B cell (primary cell): Measurements from ENCODE around the gene PPP6R2. TPM values are rescaled to one million over a fixed set of nuclear protein-coding genes. Genes with fewer than 3 reads are reported as not detected.

Experiments used
- ATAC-seq: fragments of 200-7000 bp; cut with Tn5 transposase; one replicate; pipeline ENCODE4 v1.10.0; 2021; ENCODE audit warnings: low read depth, mild to moderate bottlenecking, moderate number of reproducible peaks, moderate library complexity
- CTCF ChIA-PET: fragments of 350-600 bp; sonication (Branson Sonifier 250); formaldehyde crosslinking; loops from one replicate; lab custom pipeline; 2021; ENCODE audit warnings: antibody characterized with exemption, inconsistent platforms; lab: Charles Lee
- POLR2A ChIA-PET: fragments of 350-600 bp; sonication (Branson Sonifier 250); formaldehyde crosslinking; loops from one replicate; lab custom pipeline; 2021; ENCODE audit warnings: antibody characterized with exemption; lab: Charles Lee
- DNase-seq: peaks from one replicate; pipeline ENCODE4 v3.0.0; 2013
- H2AFZ ChIP-seq: 2 replicates; pipeline ENCODE4 v1.6.1; 2012; ENCODE audit warnings: mild to moderate bottlenecking, low read depth, low read length; ENCODE audit not compliant: insufficient read depth, poor library complexity, severe bottlenecking
- H3K27ac ChIP-seq, 2 donors: 1 replicate in 1 of 2; 2 replicates in 1 of 2; pipeline ENCODE4 v1.5.1; 2012 to 2013; ENCODE audit warnings: low read length in 2 of 2, mild to moderate bottlenecking in 2 of 2, moderate library complexity in 1 of 2
- H3K27me3 ChIP-seq, 4 experiments: fragments of 200-600 bp in 1 of 4; sonication (generic) in 1 of 4; replicated peaks in 1 of 4; 1 replicate in 2 of 4; 2 replicates in 2 of 4; pipeline versions ENCODE4 v1.6.1 to v1.7.0; 2013 to 2016; ENCODE audit warnings: low read length in 3 of 4, mild to moderate bottlenecking in 2 of 4, mixed read lengths in 1 of 4, moderate library complexity in 1 of 4; ENCODE audit not compliant: insufficient read depth in 4 of 4, control insufficient read depth in 3 of 4; ENCODE audit errors: control extremely low read depth in 1 of 4
- H3K36me3 ChIP-seq, 2 experiments: replicated peaks in 1 of 2; 1 replicate in 1 of 2; 2 replicates in 1 of 2; pipeline versions ENCODE4 v1.6.1 to v1.7.1; 2013; ENCODE audit warnings: low read length in 1 of 2; ENCODE audit not compliant: insufficient read depth in 2 of 2, control insufficient read depth in 1 of 2; ENCODE audit errors: control extremely low read depth in 1 of 2, extremely low read depth in 1 of 2
- H3K4me1 ChIP-seq, 2 donors: fragments of 200-600 bp in 1 of 2; sonication (generic) in 1 of 2; 1 replicate in 1 of 2; 2 replicates in 1 of 2; pipeline versions ENCODE4 v1.5.1 to v1.6.1; 2013 to 2017; ENCODE audit warnings: low read length in 2 of 2; ENCODE audit not compliant: control insufficient read depth in 2 of 2, insufficient read depth in 2 of 2
- H3K4me2 ChIP-seq: replicated peaks from 2 replicates; pipeline ENCODE3; 2012; ENCODE audit warnings: mild to moderate bottlenecking, low read depth, low read length; ENCODE audit not compliant: poor library complexity, severe bottlenecking
- H3K4me3 ChIP-seq, 5 experiments: fragments of 200-600 bp in 1 of 5; sonication (generic) in 1 of 5; 1 replicate in 3 of 5; 2 replicates in 2 of 5; pipeline versions ENCODE4 v1.5.1 to v1.7.0; 2011 to 2016; ENCODE audit warnings: low read length in 4 of 5, mild to moderate bottlenecking in 4 of 5, low read depth in 2 of 5, control low read depth in 1 of 5, moderate library complexity in 1 of 5; ENCODE audit not compliant: insufficient read depth in 1 of 5; ENCODE audit errors: control extremely low read depth in 1 of 5, extremely low read depth in 1 of 5
- H3K79me2 ChIP-seq: fragments of 200-600 bp; sonication (generic); one replicate; pipeline ENCODE4 v1.6.0; 2016; ENCODE audit warnings: low read length; ENCODE audit not compliant: control insufficient read depth, insufficient read depth
- H3K9ac ChIP-seq: fragments of 200-600 bp; sonication (generic); 2 replicates; pipeline ENCODE4 v1.6.1; 2017; ENCODE audit warnings: mild to moderate bottlenecking, low read length, moderate library complexity
- H3K9me3 ChIP-seq, 3 donors: one replicate each; pipeline versions ENCODE4 v1.6.1 to v1.7.1; 2013; ENCODE audit warnings: low read length in 2 of 3; ENCODE audit not compliant: control insufficient read depth in 2 of 3, insufficient read depth in 1 of 3; ENCODE audit errors: control extremely low read depth in 1 of 3
- H4K20me1 ChIP-seq: 2 replicates; pipeline ENCODE4 v1.6.0; 2012; ENCODE audit warnings: mild to moderate bottlenecking, low read length; ENCODE audit not compliant: insufficient read depth, control insufficient read depth, poor library complexity, severe bottlenecking
- H3K27ac Mint-ChIP-seq: one replicate; pipeline ENCODE4 v1.8.0; 2021; ENCODE audit warnings: mixed read lengths
- H3K27me3 Mint-ChIP-seq: one replicate; pipeline ENCODE4 v1.8.0; 2021; ENCODE audit warnings: mixed read lengths
- H3K4me1 Mint-ChIP-seq: one replicate; pipeline ENCODE4 v1.8.0; 2021; ENCODE audit warnings: mixed read lengths
- H3K4me3 Mint-ChIP-seq: one replicate; pipeline ENCODE4 v1.8.0; 2021; ENCODE audit warnings: mixed read lengths
- H3K9me3 Mint-ChIP-seq: one replicate; pipeline ENCODE4 v1.8.0; 2022; ENCODE audit warnings: mixed read lengths; ENCODE audit not compliant: insufficient read depth
- EZH2 ChIP-seq: IDR thresholded peaks from 2 replicates; pipeline ENCODE4 v1.6.1; 2012; ENCODE audit warnings: borderline replicate concordance, low read depth, mild to moderate bottlenecking, moderate library complexity, low read length; ENCODE audit not compliant: insufficient read depth, poor library complexity, severe bottlenecking
- WGBS: methylation state at CpG from one replicate; pipeline ENCODE4 v1.1.5; 2013; ENCODE audit warnings: missing lambda C conversion rate; ENCODE audit not compliant: insufficient coverage; 5-methylcytosine and 5-hydroxymethylcytosine counted together
- intact Hi-C: fragments of 100-400 bp; cut with micrococcal nuclease; formaldehyde crosslinking; loops from one replicate; pipeline ENCODE4 v1.10.0; 2022
- polyA plus RNA-seq: library from polyadenylated mRNA; depleted of rRNA; stranded (reverse); fragments of >200 nt; gene quantifications from 2 replicates; pipeline ENCODE4 v1.2.3, GENCODE V29; 2012
- total RNA-seq, 2 donors: library from RNA; stranded (reverse); fragments of 120-200 nt in 1 of 2; gene quantifications; 1 replicate in 1 of 2; 2 replicates in 1 of 2; pipeline versions ENCODE4 v1.2.3 to v1.2.4, GENCODE V29; 2013 to 2022
- TF ChIP-seq, protein P1 (sequence below): fragments of 200-600 bp; IDR thresholded peaks from one replicate; pipeline ENCODE4 v1.8.0; 2022; ENCODE audit warnings: antibody characterized with exemption, mild to moderate bottlenecking

The PPP6R2 gene
- total and polyA plus RNA-seq, 2 donors (not counting 1 experiment from before 2014, with no cell fraction given), result 91.4 to 98.7 TPM

- H3K36me3 ChIP-seq, result peaks cover 0 to 69% of the 10 kb centered on the region in 2 experiments
- intact Hi-C loops, result no loop called here
- no peaks in the 10 kb centered on the region for H3K9me3 Mint-ChIP-seq
- 98% methylated on average over 24 of the region's 24 CpGs for WGBS
- no peaks in the 10 kb centered on the region for H3K27me3 Mint-ChIP-seq
- TF ChIP-seq EZH2, result no peak
- TF ChIP-seq, protein P1, sequence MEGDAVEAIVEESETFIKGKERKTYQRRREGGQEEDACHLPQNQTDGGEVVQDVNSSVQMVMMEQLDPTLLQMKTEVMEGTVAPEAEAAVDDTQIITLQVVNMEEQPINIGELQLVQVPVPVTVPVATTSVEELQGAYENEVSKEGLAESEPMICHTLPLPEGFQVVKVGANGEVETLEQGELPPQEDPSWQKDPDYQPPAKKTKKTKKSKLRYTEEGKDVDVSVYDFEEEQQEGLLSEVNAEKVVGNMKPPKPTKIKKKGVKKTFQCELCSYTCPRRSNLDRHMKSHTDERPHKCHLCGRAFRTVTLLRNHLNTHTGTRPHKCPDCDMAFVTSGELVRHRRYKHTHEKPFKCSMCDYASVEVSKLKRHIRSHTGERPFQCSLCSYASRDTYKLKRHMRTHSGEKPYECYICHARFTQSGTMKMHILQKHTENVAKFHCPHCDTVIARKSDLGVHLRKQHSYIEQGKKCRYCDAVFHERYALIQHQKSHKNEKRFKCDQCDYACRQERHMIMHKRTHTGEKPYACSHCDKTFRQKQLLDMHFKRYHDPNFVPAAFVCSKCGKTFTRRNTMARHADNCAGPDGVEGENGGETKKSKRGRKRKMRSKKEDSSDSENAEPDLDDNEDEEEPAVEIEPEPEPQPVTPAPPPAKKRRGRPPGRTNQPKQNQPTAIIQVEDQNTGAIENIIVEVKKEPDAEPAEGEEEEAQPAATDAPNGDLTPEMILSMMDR, result no peak
- H3K79me2 ChIP-seq, result no peaks in the 10 kb centered on the region
- no peaks in the 10 kb centered on the region for H3K9me3 ChIP-seq
- H3K27ac ChIP-seq, result no peak overlapping the region
- H2AFZ ChIP-seq, result no peak overlapping the region
- no peak for ATAC-seq
- no peak overlapping the region for H3K4me3 Mint-ChIP-seq
- H4K20me1 ChIP-seq, result peaks cover 4% of the 10 kb centered on the region
- H3K9ac ChIP-seq, result no peak overlapping the region
- POLR2A ChIA-PET, result no interaction called here
- no peak overlapping the region for H3K4me3 ChIP-seq
- H3K4me2 ChIP-seq, result no peak overlapping the region
- DNase-seq, result no peak
- no peaks in the 10 kb centered on the region for H3K27me3 ChIP-seq
- H3K27ac Mint-ChIP-seq, result no peak overlapping the region
- CTCF ChIA-PET, result no interaction called here
- no peaks in the 10 kb centered on the region for H3K4me1 ChIP-seq
- H3K4me1 Mint-ChIP-seq, result no peaks in the 10 kb centered on the region
These were observed 91.7 kb downstream of the PPP6R2 start for GRCh38 chr22:50434849-50435248.

DNA sequence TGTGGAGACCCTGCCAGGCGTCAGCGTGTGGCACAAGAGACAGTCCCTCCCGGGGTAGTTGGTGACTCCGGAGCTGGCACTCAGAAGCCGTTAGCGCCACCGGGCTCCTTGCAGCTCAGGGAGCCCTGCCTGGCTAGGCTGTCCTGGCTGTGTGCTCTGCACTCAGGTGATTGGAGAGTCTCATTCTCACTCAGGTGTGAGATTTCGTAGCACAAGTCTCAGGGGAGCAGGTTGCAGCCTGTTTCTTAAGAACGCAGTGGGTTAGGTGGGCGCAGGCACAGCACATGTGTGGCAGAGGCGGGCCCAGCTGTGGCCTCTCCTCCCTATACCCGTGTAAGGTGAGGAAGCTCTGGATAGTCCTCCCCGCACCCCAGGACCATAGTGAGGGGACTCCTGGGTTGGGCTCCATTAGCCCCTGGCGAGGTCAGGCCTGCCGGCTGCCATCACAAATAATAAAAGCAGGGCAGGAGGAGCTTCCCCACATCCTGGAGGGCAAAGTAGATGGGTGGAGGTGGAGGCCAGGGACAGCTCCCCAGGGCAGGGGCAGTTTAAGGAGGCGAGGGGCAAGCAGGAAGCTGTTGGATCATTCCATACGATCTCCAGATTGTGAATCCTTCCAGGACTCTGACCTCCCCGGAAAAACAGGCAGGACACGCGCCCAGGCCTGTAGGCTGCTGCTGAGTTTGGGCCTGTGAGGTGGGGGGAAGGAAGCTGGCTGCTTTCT lies 92.3 kb downstream of the PPP6R2 start:
- H3K4me3 Mint-ChIP-seq, result no peak overlapping the region
- H3K4me1 Mint-ChIP-seq, result no peaks in the 10 kb centered on the region
- CTCF ChIA-PET, result interaction anchor here (0.8 kb wide), 1 partner anchor 35 kb away, joined by 3 read pairs; no protein-coding TSS in a partner anchor
- Histone ChIP-seq H3K4me2 (no peak overlapping the region), H3K27me3 (no peaks in the 10 kb centered on the region), H3K4me3 (no peak overlapping the region), H3K36me3 (peaks cover 0 to 69% of the 10 kb centered on the region in 2 experiments), H2AFZ (no peak overlapping the region), H3K4me1 (no peaks in the 10 kb centered on the region), H4K20me1 (peaks cover 4% of the 10 kb centered on the region), H3K9ac (no peak overlapping the region), H3K79me2 (no peaks in the 10 kb centered on the region), H3K9me3 (no peaks in the 10 kb centered on the region), H3K27ac (no peak overlapping the region)
- 91% methylated on average over 18 of the region's 20 CpGs for WGBS
- intact Hi-C loops, result no loop called here
- no peak for ATAC-seq
- no peak for DNase-seq
- TF ChIP-seq EZH2, result no peak
- TF ChIP-seq, protein P1, result no peak
- POLR2A ChIA-PET, result interaction anchor here (0.6 kb wide), 1 partner anchor 91 kb away, joined by 4 read pairs; no protein-coding TSS in a partner anchor
- no peaks in the 10 kb centered on the region for H3K27me3 Mint-ChIP-seq
- H3K9me3 Mint-ChIP-seq, result no peaks in the 10 kb centered on the region
- no peak overlapping the region for H3K27ac Mint-ChIP-seq
